Endothelial cell (in vitro differentiated cells): ENCODE data around the gene HOXD3. TPM values are rescaled to one million over a fixed set of nuclear protein-coding genes. Genes with fewer than 3 reads are reported as not detected.

ENCODE experiments used
- DNase-seq: peaks from one replicate; pipeline ENCODE4 v3.0.0; 2021; ENCODE audit warnings: low spot score
- H3K27ac Mint-ChIP-seq: one replicate; pipeline ENCODE4 v1.8.0; 2021; ENCODE audit warnings: mixed read lengths, inconsistent platforms; ENCODE audit not compliant: unreplicated experiment
- H3K27me3 Mint-ChIP-seq: one replicate; pipeline ENCODE4 v1.8.0; 2021; ENCODE audit warnings: mild to moderate bottlenecking, moderate library complexity, mixed read lengths, inconsistent platforms; ENCODE audit not compliant: unreplicated experiment
- H3K36me3 Mint-ChIP-seq: one replicate; pipeline ENCODE4 v1.8.0; 2021; ENCODE audit warnings: mild to moderate bottlenecking, low read depth, mixed read lengths, inconsistent platforms; ENCODE audit not compliant: unreplicated experiment
- H3K4me1 Mint-ChIP-seq: one replicate; pipeline ENCODE4 v1.8.0; 2021; ENCODE audit warnings: mild to moderate bottlenecking, mixed read lengths, inconsistent platforms; ENCODE audit not compliant: unreplicated experiment
- H3K4me3 Mint-ChIP-seq: one replicate; pipeline ENCODE4 v1.8.0; 2021; ENCODE audit warnings: mild to moderate bottlenecking, mixed read lengths, inconsistent platforms; ENCODE audit not compliant: unreplicated experiment
- H3K9me3 Mint-ChIP-seq: one replicate; pipeline ENCODE4 v1.8.0; 2021; ENCODE audit warnings: mixed read lengths, inconsistent platforms; ENCODE audit not compliant: unreplicated experiment
- total RNA-seq: library from RNA; stranded (reverse); fragmentation: NEBNext Ultra II Directional; extraction: Animal tissue kit (Norgen Biotek cat#: 25700); gene quantifications from one replicate; pipeline ENCODE4 v1.2.1, GENCODE V29; 2021; ENCODE audit not compliant: unreplicated experiment
- TF ChIP-seq, protein P1 (sequence below): fragments of 200-600 bp; sonication (generic); IDR thresholded peaks from one replicate; pipeline ENCODE4 v1.5.0; 2021; ENCODE audit warnings: antibody characterized with exemption; ENCODE audit not compliant: unreplicated experiment

Gene HOXD3
- total RNA-seq, 1 donor from 2014 or later, result 4.1 TPM

GRCh38 chr2:176130957-176131847 lies 25.9 kb upstream of the HOXD3 start:
- no peak for DNase-seq
- TF ChIP-seq, protein P1, sequence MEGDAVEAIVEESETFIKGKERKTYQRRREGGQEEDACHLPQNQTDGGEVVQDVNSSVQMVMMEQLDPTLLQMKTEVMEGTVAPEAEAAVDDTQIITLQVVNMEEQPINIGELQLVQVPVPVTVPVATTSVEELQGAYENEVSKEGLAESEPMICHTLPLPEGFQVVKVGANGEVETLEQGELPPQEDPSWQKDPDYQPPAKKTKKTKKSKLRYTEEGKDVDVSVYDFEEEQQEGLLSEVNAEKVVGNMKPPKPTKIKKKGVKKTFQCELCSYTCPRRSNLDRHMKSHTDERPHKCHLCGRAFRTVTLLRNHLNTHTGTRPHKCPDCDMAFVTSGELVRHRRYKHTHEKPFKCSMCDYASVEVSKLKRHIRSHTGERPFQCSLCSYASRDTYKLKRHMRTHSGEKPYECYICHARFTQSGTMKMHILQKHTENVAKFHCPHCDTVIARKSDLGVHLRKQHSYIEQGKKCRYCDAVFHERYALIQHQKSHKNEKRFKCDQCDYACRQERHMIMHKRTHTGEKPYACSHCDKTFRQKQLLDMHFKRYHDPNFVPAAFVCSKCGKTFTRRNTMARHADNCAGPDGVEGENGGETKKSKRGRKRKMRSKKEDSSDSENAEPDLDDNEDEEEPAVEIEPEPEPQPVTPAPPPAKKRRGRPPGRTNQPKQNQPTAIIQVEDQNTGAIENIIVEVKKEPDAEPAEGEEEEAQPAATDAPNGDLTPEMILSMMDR, result no peak
- Mint-ChIP-seq H3K4me1 (peaks cover 35% of the 10 kb centered on the region), H3K4me3 (peak overlapping the region; percentile 87), H3K27ac (peak overlapping the region; percentile 88), H3K9me3 (no peaks in the 10 kb centered on the region), H3K27me3 (peaks cover 43% of the 10 kb centered on the region), H3K36me3 (peaks cover 6% of the 10 kb centered on the region)

- Mint-ChIP-seq H3K9me3 (no peaks in the 10 kb centered on the region), H3K4me1 (peaks cover 35% of the 10 kb centered on the region)
Measured at GRCh38 chr2:176131848-176132158, 25.3 kb upstream of the HOXD3 start.

DNA sequence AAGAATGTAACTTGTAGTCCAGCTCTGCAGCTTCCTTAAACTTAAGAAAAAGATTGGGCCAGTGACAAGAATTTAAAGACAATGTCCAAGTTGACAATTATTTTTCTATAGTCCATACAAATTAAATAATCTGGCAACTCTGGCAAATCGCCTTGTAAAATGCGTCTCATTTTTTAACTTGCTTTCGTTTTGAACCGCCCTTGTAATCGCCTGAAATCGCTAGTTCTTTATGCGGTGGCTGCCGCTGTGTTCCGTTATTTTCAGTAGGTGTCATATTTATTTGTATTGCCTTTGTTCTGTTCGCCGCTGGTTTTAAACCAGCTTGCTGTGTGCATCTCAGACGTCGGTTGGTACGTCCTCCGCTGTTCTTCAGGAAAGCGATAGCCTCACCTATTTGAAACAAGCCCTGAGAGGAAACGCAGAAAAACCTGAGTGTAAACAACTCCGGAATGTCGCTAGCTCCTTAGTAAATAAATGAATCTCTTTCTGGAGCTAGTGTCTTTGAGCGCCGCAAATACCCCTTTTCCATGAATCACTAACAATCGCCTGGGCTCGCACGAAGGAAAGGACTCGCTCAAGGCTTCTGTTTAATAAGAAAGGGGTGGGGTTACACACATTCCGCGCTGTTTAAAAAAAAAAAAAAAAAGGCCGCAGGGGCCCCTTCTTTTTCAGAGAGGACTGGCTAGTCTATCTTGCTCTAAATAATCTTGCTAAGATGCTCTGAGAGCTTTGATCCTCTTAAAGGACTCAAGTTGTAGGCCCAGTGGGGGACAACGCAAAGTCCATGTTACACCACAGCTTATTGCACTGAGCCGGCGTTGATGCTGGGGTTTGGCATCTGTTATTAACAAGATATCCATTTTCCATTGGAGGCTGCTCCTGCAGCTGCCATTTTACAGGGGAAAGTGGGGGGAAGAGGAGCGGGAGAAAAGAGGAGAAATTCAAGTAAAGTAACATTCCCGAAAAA lies 24.6 kb upstream of the HOXD3 start:
- Mint-ChIP-seq H3K27ac (peak overlapping the region; percentile 49), H3K27me3 (peaks cover 45% of the 10 kb centered on the region), H3K36me3 (peaks cover 6% of the 10 kb centered on the region), H3K4me3 (peak overlapping the region; percentile 87), H3K4me1 (peaks cover 35% of the 10 kb centered on the region), H3K9me3 (no peaks in the 10 kb centered on the region)
- TF ChIP-seq, protein P1, result no peak
- DNase-seq, result no peak

More at GRCh38 chr2:176131848-176132158, 25.3 kb upstream of the HOXD3 start:
- Mint-ChIP-seq H3K36me3 (peaks cover 6% of the 10 kb centered on the region), H3K27me3 (peaks cover 45% of the 10 kb centered on the region), H3K27ac (peak overlapping the region; percentile 88), H3K4me3 (peak overlapping the region; percentile 87)
- TF ChIP-seq, protein P1, result no peak
- DNase-seq, result no peak

DNA sequence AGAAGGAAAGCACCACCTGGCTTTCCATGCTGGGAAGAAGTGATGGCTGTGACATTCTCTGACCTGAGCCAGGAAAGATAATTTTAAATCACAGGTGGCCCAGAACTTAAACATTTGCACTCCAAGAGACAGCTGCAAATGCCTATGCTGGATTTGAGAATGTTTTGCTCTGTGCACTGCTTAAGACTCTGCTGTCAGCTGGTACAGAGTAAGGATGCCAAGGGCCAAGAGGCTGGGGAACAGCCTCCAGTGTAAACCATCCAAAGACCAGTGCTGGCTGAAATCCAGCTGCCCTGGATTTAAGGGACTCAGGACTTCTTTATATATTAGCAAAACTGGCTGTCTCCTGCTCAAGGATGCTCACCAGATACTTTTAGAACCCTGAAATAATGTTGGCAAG lies 23.7 kb upstream of the HOXD3 start:
- H3K4me3 Mint-ChIP-seq, result no peak overlapping the region
- TF ChIP-seq, protein P1, result no peak
- no peaks in the 10 kb centered on the region for H3K9me3 Mint-ChIP-seq
- H3K27ac Mint-ChIP-seq, result no peak overlapping the region
- peaks cover 31% of the 10 kb centered on the region for H3K4me1 Mint-ChIP-seq
- peaks cover 6% of the 10 kb centered on the region for H3K36me3 Mint-ChIP-seq
- DNase-seq, result no peak
- peaks cover 41% of the 10 kb centered on the region for H3K27me3 Mint-ChIP-seq
